ENCODE data around the gene RBM6. TPM values are rescaled to one million over a fixed set of nuclear protein-coding genes. Genes with fewer than 3 reads are reported as not detected.
"Not testable (repeated sequence)": the region's sequence is repeated elsewhere in the genome, so short reads cannot be mapped to it uniquely, and the experiment has no call there.

Gene RBM6
- total RNA-seq, 2 experiments from 2014 or later: 99.3 to 106 TPM

DNA sequence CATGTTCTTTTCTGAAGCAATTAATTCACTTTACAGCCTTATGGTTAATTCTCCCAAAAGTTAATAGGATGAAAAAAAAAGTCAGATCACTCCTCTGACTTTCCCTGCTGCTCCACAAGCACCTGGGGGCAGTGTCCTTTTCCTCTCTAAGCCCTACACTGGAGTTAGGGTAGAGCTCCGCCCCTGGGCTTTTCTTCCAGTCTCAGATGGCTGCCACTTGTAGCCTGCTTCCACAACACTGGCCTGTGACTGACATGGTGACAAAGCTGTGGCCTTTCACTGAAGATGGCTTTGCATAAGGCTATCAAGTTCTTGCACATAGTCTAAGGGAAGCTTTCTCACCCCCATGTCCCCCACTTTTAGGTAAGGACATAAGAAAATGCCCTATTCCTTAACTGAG, 9.0 kb upstream of the RBM6 start:
- H3K27ac Mint-ChIP-seq: peak overlapping the region; percentile 1
- peaks cover 36% of the 10 kb centered on the region for H3K4me1 Mint-ChIP-seq (ENCODE audit: low read depth)
- Histone ChIP-seq H3K27ac (ENCODE audit: low read depth in 1 of 2, low read length in 2 of 2) (no peak overlapping the region), H3K27me3 (ENCODE audit: control insufficient read depth in 1 of 2, insufficient read depth in 2 of 2, low read length in 2 of 2) (no peaks in the 10 kb centered on the region), H3K36me3 (ENCODE audit: insufficient read depth, low read length) (no peaks in the 10 kb centered on the region), H3K4me1 (ENCODE audit: insufficient read depth, low read length) (peaks cover 20% of the 10 kb centered on the region), H3K4me3 (ENCODE audit: low read length) (no peak overlapping the region), H3K9me3 (ENCODE audit: control insufficient read depth in 1 of 2, insufficient read depth in 1 of 2, low read length in 2 of 2) (no peaks in the 10 kb centered on the region)
- DNase-seq (no peak), ATAC-seq (ENCODE audit: poor library complexity) (no peak)
- no peaks in the 10 kb centered on the region for H3K27me3 Mint-ChIP-seq
- TF ChIP-seq, protein P1, sequence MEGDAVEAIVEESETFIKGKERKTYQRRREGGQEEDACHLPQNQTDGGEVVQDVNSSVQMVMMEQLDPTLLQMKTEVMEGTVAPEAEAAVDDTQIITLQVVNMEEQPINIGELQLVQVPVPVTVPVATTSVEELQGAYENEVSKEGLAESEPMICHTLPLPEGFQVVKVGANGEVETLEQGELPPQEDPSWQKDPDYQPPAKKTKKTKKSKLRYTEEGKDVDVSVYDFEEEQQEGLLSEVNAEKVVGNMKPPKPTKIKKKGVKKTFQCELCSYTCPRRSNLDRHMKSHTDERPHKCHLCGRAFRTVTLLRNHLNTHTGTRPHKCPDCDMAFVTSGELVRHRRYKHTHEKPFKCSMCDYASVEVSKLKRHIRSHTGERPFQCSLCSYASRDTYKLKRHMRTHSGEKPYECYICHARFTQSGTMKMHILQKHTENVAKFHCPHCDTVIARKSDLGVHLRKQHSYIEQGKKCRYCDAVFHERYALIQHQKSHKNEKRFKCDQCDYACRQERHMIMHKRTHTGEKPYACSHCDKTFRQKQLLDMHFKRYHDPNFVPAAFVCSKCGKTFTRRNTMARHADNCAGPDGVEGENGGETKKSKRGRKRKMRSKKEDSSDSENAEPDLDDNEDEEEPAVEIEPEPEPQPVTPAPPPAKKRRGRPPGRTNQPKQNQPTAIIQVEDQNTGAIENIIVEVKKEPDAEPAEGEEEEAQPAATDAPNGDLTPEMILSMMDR (IDR thresholded peaks at IDR 0.05): no peak
- POLR2A ChIA-PET: interaction anchor here (0.5 to 3.9 kb wide), 2 partner anchors 9 to 169 kb away, joined by 5 to 42 read pairs; partner anchors contain the start of gene RBM6
- intact Hi-C loops (cut with DNase I, micrococcal nuclease): loop anchor here in 1 of 2 experiments (10.0 kb wide), 1 partner anchor 906 kb away; the partner anchor contains the start of genes IMPDH2 and NDUFAF3
- peak overlapping the region; percentile 85 for H3K4me3 Mint-ChIP-seq
- no peaks in the 10 kb centered on the region for H3K36me3 Mint-ChIP-seq (ENCODE audit: low read depth)
- CTCF ChIA-PET: interaction anchor here (0.5 to 1.7 kb wide), 2 partner anchors 9 to 14 kb away, joined by 3 to 8 read pairs; partner anchors contain the start of gene RBM6
- H3K9me3 Mint-ChIP-seq: no peaks in the 10 kb centered on the region

DNA sequence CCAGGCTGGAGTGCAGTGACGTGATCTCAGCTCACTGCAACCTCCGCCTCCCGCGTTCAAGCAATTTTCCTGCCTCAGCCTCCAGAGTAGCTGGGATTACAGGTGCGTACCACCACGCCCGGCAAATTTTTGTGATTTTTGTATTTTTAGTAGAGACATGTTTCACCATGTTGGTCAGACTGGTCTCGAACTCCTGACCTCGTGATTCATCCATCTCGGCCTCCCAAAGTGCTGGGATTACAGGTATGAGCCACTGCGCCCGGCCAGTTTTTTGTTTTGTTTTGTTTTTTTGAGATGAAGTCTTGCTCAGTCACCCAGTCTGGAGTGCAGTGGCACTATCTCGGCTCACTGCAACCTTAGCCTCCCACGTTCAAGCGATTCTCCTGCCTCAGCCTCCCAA, 7.7 kb upstream of the RBM6 start:
- H3K27ac ChIP-seq (ENCODE audit: low read depth in 1 of 2, low read length in 2 of 2); H3K27me3 Mint-ChIP-seq; H3K4me3 ChIP-seq (ENCODE audit: low read length); H3K27me3 ChIP-seq (ENCODE audit: control insufficient read depth in 1 of 2, insufficient read depth in 2 of 2, low read length in 2 of 2); H3K9me3 Mint-ChIP-seq; H3K27ac Mint-ChIP-seq; H3K36me3 Mint-ChIP-seq (ENCODE audit: low read depth); DNase-seq; POLR2A ChIA-PET; H3K9me3 ChIP-seq (ENCODE audit: control insufficient read depth in 1 of 2, insufficient read depth in 1 of 2, low read length in 2 of 2); H3K36me3 ChIP-seq (ENCODE audit: insufficient read depth, low read length); ATAC-seq (ENCODE audit: poor library complexity); H3K4me3 Mint-ChIP-seq: not testable (repeated sequence)
- H3K4me1 Mint-ChIP-seq (ENCODE audit: low read depth): peaks cover 27% of the 10 kb centered on the region
- CTCF ChIA-PET: interaction anchor here (0.6 kb wide), 1 partner anchor 29 kb away, joined by 3 read pairs; no protein-coding TSS in a partner anchor
- intact Hi-C loops (cut with DNase I, micrococcal nuclease): loop anchor here in 1 of 2 experiments (10.0 kb wide), 1 partner anchor 907 kb away; the partner anchor contains the start of genes IMPDH2 and NDUFAF3
- peaks cover 20% of the 10 kb centered on the region for H3K4me1 ChIP-seq (ENCODE audit: insufficient read depth, low read length)

DNA sequence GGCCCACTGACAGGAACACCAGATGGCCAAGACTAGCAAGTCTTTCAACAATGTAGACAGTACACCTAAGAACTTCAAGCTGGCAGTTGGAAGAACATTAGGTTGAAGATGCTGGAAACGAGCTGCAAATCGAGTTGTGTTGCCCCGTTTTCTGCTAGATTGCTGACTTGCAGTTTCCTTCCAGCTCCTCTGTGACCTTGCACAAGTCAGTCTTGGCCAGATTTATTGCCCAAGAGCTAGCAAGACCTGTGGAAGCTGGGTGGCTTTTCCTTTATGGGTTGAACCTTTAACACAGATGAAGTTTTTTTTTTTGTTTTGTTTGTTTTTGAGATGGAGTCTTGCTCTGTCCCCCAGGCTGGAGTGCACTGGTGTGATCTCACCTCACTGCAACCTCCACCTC, 2.9 kb upstream of the RBM6 start:
- H3K9me3 ChIP-seq (ENCODE audit: control insufficient read depth in 1 of 2, insufficient read depth in 1 of 2, low read length in 2 of 2): no peaks in the 10 kb centered on the region
- peaks cover 19% of the 10 kb centered on the region for H3K4me1 Mint-ChIP-seq (ENCODE audit: low read depth)
- ChIA-PET POLR2A (no interaction called here), CTCF (interaction anchor here (1.0 kb wide), 1 partner anchor 8 kb away, joined by 3 read pairs; no protein-coding TSS in a partner anchor)
- peaks cover 23% of the 10 kb centered on the region for H3K4me1 ChIP-seq (ENCODE audit: insufficient read depth, low read length)
- H3K9me3 Mint-ChIP-seq: no peaks in the 10 kb centered on the region
- no peak overlapping the region for H3K4me3 ChIP-seq (ENCODE audit: low read length)
- no peak for ATAC-seq (ENCODE audit: poor library complexity)
- peak in 1 of 14 experiments; percentile 7 for DNase-seq
- no peaks in the 10 kb centered on the region for H3K27me3 ChIP-seq (ENCODE audit: control insufficient read depth in 1 of 2, insufficient read depth in 2 of 2, low read length in 2 of 2)
- H3K27ac ChIP-seq (ENCODE audit: low read depth in 1 of 2, low read length in 2 of 2): no peak overlapping the region
- peaks cover 2% of the 10 kb centered on the region for H3K36me3 ChIP-seq (ENCODE audit: insufficient read depth, low read length)
- intact Hi-C loops (cut with DNase I, micrococcal nuclease): loop anchor here (5.0 to 10.0 kb wide), 2 partner anchors 80 to 912 kb away; partner anchors contain the start of genes IMPDH2 (in 1 of the 2), NDUFAF3 (in 1 of the 2) and TRAIP (in 1 of the 2)
- no peaks in the 10 kb centered on the region for H3K27me3 Mint-ChIP-seq
- no peak overlapping the region for H3K4me3 Mint-ChIP-seq
- TF ChIP-seq, protein P1 (IDR thresholded peaks at IDR 0.05): no peak
- H3K36me3 Mint-ChIP-seq (ENCODE audit: low read depth): peaks cover 13% of the 10 kb centered on the region
- no peak overlapping the region for H3K27ac Mint-ChIP-seq

All from CD4-positive, alpha-beta T cell (primary cell).